A549 (cell line): Measurements from ENCODE around the gene RABGGTB. TPM values are rescaled to one million over a fixed set of nuclear protein-coding genes. Genes with fewer than 3 reads are reported as not detected.

Source experiments
- ATAC-seq, 2 experiments: fragments of 200-7000 bp in 1 of 2; fragments of >200 bp in 1 of 2; cut with Nextera tagmentation in 1 of 2; cut with Tn5 transposase in 1 of 2; 3 replicates each; pipeline versions ENCODE4 v1.8.0 to v1.9.1; 2018 to 2020; ENCODE audit warnings: mild to moderate bottlenecking in 1 of 2, moderate library complexity in 1 of 2
- CTCF ChIA-PET: fragments of 300-600 bp; sonication (Branson Sonifier 250); formaldehyde crosslinking; extraction: SDS; loops from one replicate; lab custom pipeline; 2021; ENCODE audit warnings: antibody characterized with exemption, inconsistent platforms; lab: Yijun Ruan, JAX
- POLR2A ChIA-PET: fragments of 350-600 bp; formaldehyde crosslinking; extraction: SDS; loops from one replicate; lab custom pipeline; 2021; ENCODE audit warnings: antibody characterized with exemption, inconsistent platforms; lab: Yijun Ruan, JAX
- DNase-seq, 2 experiments: peaks; one replicate each; pipeline versions ENCODE4 v3.0.0 to v3.0.0-alpha.2; 2011 to 2016; ENCODE audit warnings: low read depth in 1 of 2, low spot score in 1 of 2
- FAIRE-seq: peaks from 2 replicates; lab custom pipeline; 2011; peaks lifted over from hg19 to GRCh38; lab: Jason Lieb, UNC
- H3K27ac ChIP-seq, 2 experiments: fragments of >200 bp; sonication (Bioruptor Twin); formaldehyde crosslinking; 3 replicates each; pipeline ENCODE4 v1.5.1; 2016 to 2017
- H3K4me1 ChIP-seq: fragments of >200 bp; sonication (Bioruptor Twin); formaldehyde crosslinking; 3 replicates; pipeline ENCODE4 v1.6.1; 2016
- H3K4me2 ChIP-seq: fragments of >200 bp; sonication (Bioruptor Twin); formaldehyde crosslinking; 3 replicates; pipeline ENCODE4 v1.6.1; 2016
- H3K4me3 ChIP-seq: fragments of >200 bp; sonication (Bioruptor Twin); formaldehyde crosslinking; 3 replicates; pipeline ENCODE4 v1.5.1; 2016
- H3K9me3 ChIP-seq: fragments of >200 bp; sonication (Bioruptor Twin); formaldehyde crosslinking; 3 replicates; pipeline ENCODE4 v1.6.1; 2016
- CBX2 ChIP-seq: fragments of 200-600 bp; sonication (generic); IDR thresholded peaks from 2 replicates; pipeline ENCODE4 v1.6.1; 2016; ENCODE audit warnings: low read depth, mild to moderate bottlenecking, borderline replicate concordance
- CEBPB ChIP-seq, 2 experiments: fragments of >200 bp in 1 of 2; sonication (Bioruptor Twin) in 1 of 2; formaldehyde crosslinking in 1 of 2; IDR thresholded peaks; 2 replicates each; pipeline ENCODE4 v1.6.1; 2012 to 2016
- E2F6 ChIP-seq: IDR thresholded peaks from 2 replicates; pipeline ENCODE4 v1.6.1; 2012; ENCODE audit warnings: low read depth, borderline replicate concordance
- EHF ChIP-seq: fragments of 250-450 bp; sonication (Bioruptor Pico); IDR thresholded peaks from 2 replicates; pipeline ENCODE4 v1.5.0; 2020; ENCODE audit warnings: mild to moderate bottlenecking
- EP300 ChIP-seq, 2 experiments: fragments of >200 bp; sonication (Bioruptor Twin); formaldehyde crosslinking; IDR thresholded peaks; 2 replicates in 1 of 2; 3 replicates in 1 of 2; pipeline ENCODE4 v1.6.1; 2016 to 2017
- ESRRA ChIP-seq: fragments of 150-350 bp; IDR thresholded peaks from 2 replicates; pipeline ENCODE4 v1.6.1; 2014; ENCODE audit warnings: mild to moderate bottlenecking, low read length, borderline replicate concordance
- FOSB ChIP-seq: fragments of 250-450 bp; sonication (Bioruptor Pico); IDR thresholded peaks from 2 replicates; pipeline ENCODE4 v1.5.0; 2020; ENCODE audit warnings: mild to moderate bottlenecking, moderate library complexity
- FOSL2 ChIP-seq, 2 experiments: fragments of 450-650 bp in 1 of 2; fragments of >200 bp in 1 of 2; sonication (Bioruptor Twin) in 1 of 2; formaldehyde crosslinking; IDR thresholded peaks; 2 replicates each; pipeline versions ENCODE4 v1.5.0 to v1.6.1; 2016 to 2020; ENCODE audit warnings: mild to moderate bottlenecking in 1 of 2, moderate library complexity in 1 of 2
- FOXS1 ChIP-seq: fragments of 250-450 bp; sonication (Bioruptor Pico); IDR thresholded peaks from 2 replicates; pipeline ENCODE4 v1.5.0; 2020; ENCODE audit warnings: mild to moderate bottlenecking, moderate library complexity
- HES2 ChIP-seq: fragments of >200 bp; sonication (Bioruptor Twin); formaldehyde crosslinking; IDR thresholded peaks from 2 replicates; pipeline ENCODE4 v1.6.1; 2016
- HOXA7 ChIP-seq: fragments of 250-450 bp; sonication (Bioruptor Pico); IDR thresholded peaks from 2 replicates; pipeline ENCODE4 v1.5.0; 2020; ENCODE audit warnings: mild to moderate bottlenecking, moderate library complexity
- HOXB5 ChIP-seq: fragments of 250-450 bp; sonication (Bioruptor Pico); IDR thresholded peaks from 2 replicates; pipeline ENCODE4 v1.5.0; 2020; ENCODE audit warnings: mild to moderate bottlenecking, moderate library complexity
- JUN ChIP-seq, 2 experiments: fragments of >200 bp; sonication (Bioruptor Twin); formaldehyde crosslinking; IDR thresholded peaks; 2 replicates in 1 of 2; 3 replicates in 1 of 2; pipeline ENCODE4 v1.6.1; 2016 to 2017
- JUNB ChIP-seq: fragments of >200 bp; sonication (Bioruptor Twin); formaldehyde crosslinking; IDR thresholded peaks from 2 replicates; pipeline ENCODE4 v1.6.1; 2016
- KDM1A ChIP-seq: fragments of 200-600 bp; sonication (generic); IDR thresholded peaks from 2 replicates; pipeline ENCODE4 v1.6.1; 2016; ENCODE audit warnings: low read depth, mild to moderate bottlenecking
- KDM5A ChIP-seq: fragments of 200-600 bp; sonication (generic); IDR thresholded peaks from 2 replicates; pipeline ENCODE4 v1.6.1; 2016; ENCODE audit warnings: antibody characterized with exemption, mild to moderate bottlenecking
- MAX ChIP-seq: IDR thresholded peaks from 2 replicates; pipeline ENCODE4 v1.6.1; 2012
- MYC ChIP-seq: IDR thresholded peaks from 2 replicates; pipeline ENCODE4 v1.6.1; 2012; ENCODE audit warnings: mild to moderate bottlenecking, inconsistent platforms, low read length, improper control_type of control experiment, borderline replicate concordance
- NFE2L2 ChIP-seq: fragments of 150-350 bp; conservative IDR thresholded peaks from 2 replicates; pipeline ENCODE4 v1.6.1; 2014; ENCODE audit warnings: low read length
- NPAS2 ChIP-seq: fragments of 250-450 bp; sonication (Bioruptor Pico); IDR thresholded peaks from 2 replicates; pipeline ENCODE4 v1.8.0; 2022; ENCODE audit warnings: mild to moderate bottlenecking, moderate library complexity, borderline replicate concordance
- PBX3 ChIP-seq: IDR thresholded peaks from 2 replicates; pipeline ENCODE4 v1.6.1; 2012
- PHF8 ChIP-seq: fragments of 200-600 bp; sonication (generic); IDR thresholded peaks from 2 replicates; pipeline ENCODE4 v1.6.1; 2016; ENCODE audit warnings: low read depth, mild to moderate bottlenecking, antibody characterized with exemption, moderate library complexity, borderline replicate concordance
- POLR2A ChIP-seq: IDR thresholded peaks from 2 replicates; pipeline ENCODE4 v1.6.1; 2012; ENCODE audit warnings: mild to moderate bottlenecking, low read length
- POLR2AphosphoS2 ChIP-seq: conservative IDR thresholded peaks from 2 replicates; pipeline ENCODE4 v1.6.1; 2012; ENCODE audit warnings: low read length, improper control_type of control experiment, inconsistent platforms
- RAD21 ChIP-seq, 2 experiments: fragments of >200 bp in 1 of 2; sonication (Bioruptor Twin) in 1 of 2; formaldehyde crosslinking in 1 of 2; IDR thresholded peaks in 1 of 2; conservative IDR thresholded peaks in 1 of 2; 2 replicates in 1 of 2; 3 replicates in 1 of 2; pipeline ENCODE4 v1.6.1; 2012 to 2018; ENCODE audit warnings: inconsistent platforms in 1 of 2
- RARB ChIP-seq: fragments of 250-450 bp; sonication (Bioruptor Pico); IDR thresholded peaks from 2 replicates; pipeline ENCODE4 v1.8.0; 2021; ENCODE audit warnings: mild to moderate bottlenecking, moderate library complexity
- RCOR1 ChIP-seq: fragments of 150-350 bp; IDR thresholded peaks from 2 replicates; pipeline ENCODE4 v1.6.1; 2014; ENCODE audit warnings: antibody characterized with exemption, low read length, low read depth
- SREBF2 ChIP-seq: fragments of 450-650 bp; IDR thresholded peaks from 2 replicates; pipeline ENCODE4 v1.6.1; 2014; ENCODE audit warnings: mild to moderate bottlenecking, moderate library complexity
- TFCP2L1 ChIP-seq: fragments of 250-450 bp; sonication (Bioruptor Pico); IDR thresholded peaks from 2 replicates; pipeline ENCODE4 v1.5.0; 2021; ENCODE audit warnings: mild to moderate bottlenecking
- ZNF302 ChIP-seq: fragments of 250-450 bp; sonication (Bioruptor Pico); IDR thresholded peaks from 2 replicates; pipeline ENCODE4 v1.9.0; 2021; ENCODE audit warnings: inconsistent platforms, mild to moderate bottlenecking, moderate library complexity
- WGBS: methylation state at CpG from one replicate; pipeline ENCODE4 v1.1.6; 2017; ENCODE audit errors: missing lambda C conversion rate; 5-methylcytosine and 5-hydroxymethylcytosine counted together
- polyA plus RNA-seq, 4 experiments: library from polyadenylated mRNA; depleted of rRNA in 3 of 4; stranded (reverse); fragments of >200 nt; fragmentation: RNase III in 1 of 4; extraction: RNeasy Plus Mini Kit Qiagen cat#74134 plus additional on column Dnase treatment in 1 of 4; gene quantifications; 2 replicates in 3 of 4; 3 replicates in 1 of 4; pipeline ENCODE4 v1.2.3, GENCODE V29; 2011 to 2017

RABGGTB gene
- polyA plus RNA-seq, 2 of the 4 experiments (the other 2 are of a cell fraction), result 112 to 165 TPM

- TF ChIP-seq CBX2 (no peak), HOXA7 (no peak; the same call in 1 of the 2 replicates), MYC (no peak), E2F6 (no peak), JUNB (no peak), FOXS1 (CRISPR knock-in tag) (no peak), KDM5A (no peak), NPAS2 (CRISPR knock-in tag) (no peak), POLR2AphosphoS2 (no peak; the same call in 1 of the 2 replicates), POLR2A (no peak), SREBF2 (no peak), MAX (no peak), KDM1A (no peak), EHF (CRISPR knock-in tag) (no peak), RAD21 (conservative IDR thresholded peaks at IDR 0.05 in 1 of 2, IDR thresholded peaks at IDR 0.05 in 1 of 2) (no peak), FOSB (CRISPR knock-in tag) (peak; percentile 35; the same call in 1 of the 2 replicates), ZNF302 (CRISPR knock-in tag) (no peak), PHF8 (no peak), RARB (CRISPR knock-in tag) (no peak; the same call in none of the 2 replicates), FOSL2 (IDR thresholded peaks at IDR 0.05) (no peak), FOSL2 (CRISPR knock-in tag; IDR thresholded peaks at IDR 0.05) (no peak), CEBPB (IDR thresholded peaks at IDR 0.05) (no peak), JUN (IDR thresholded peaks at IDR 0.05) (peak in 1 of 2 experiments; percentile 31; a peak in 1 of 5 replicates), TFCP2L1 (0 out of 2 replicates have a peak, but pooled peaks have one; percentile 68), NFE2L2 (no peak), EP300 (IDR thresholded peaks at IDR 0.05) (no peak), RCOR1 (no peak)
Measured at GRCh38 chr1:75796376-75797272, 10.6 kb downstream of the RABGGTB start, which contains the start of gene MSH4 (continued).

- POLR2A ChIA-PET, result interaction anchor here (1.5 kb wide), 1 partner anchor 11 kb away, joined by 7 read pairs; the partner anchor contains the start of gene RABGGTB
Measured at GRCh38 chr1:75797273-75797588, 11.2 kb downstream of the RABGGTB start.

More at GRCh38 chr1:75797273-75797588, 11.2 kb downstream of the RABGGTB start:
- no peak overlapping the region for H3K27ac ChIP-seq
- CTCF ChIA-PET, result no interaction called here
- H3K4me1 ChIP-seq, result peaks cover 1% of the 10 kb centered on the region; the same call in 1 of the 3 replicates
- H3K9me3 ChIP-seq, result no peaks in the 10 kb centered on the region
- ATAC-seq (peak in 1 of 2 experiments; percentile 49; a peak in 3 of 6 replicates), FAIRE-seq (no peak), DNase-seq (no peak)
- H3K4me3 ChIP-seq, result no peak overlapping the region
- 89% methylated on average over 3 of the region's 6 CpGs for WGBS
- TF ChIP-seq ESRRA (no peak), PBX3 (no peak), HOXB5 (CRISPR knock-in tag) (no peak), CBX2 (no peak), NPAS2 (CRISPR knock-in tag) (no peak), HES2 (no peak)
- no peak overlapping the region for H3K4me2 ChIP-seq
